Keratinocyte (primary cell): ENCODE data around the gene FLAD1. TPM values are rescaled to one million over a fixed set of nuclear protein-coding genes. Genes with fewer than 3 reads are reported as not detected.
A peak's percentile ranks its signal among the peaks of the same experiment; 100 is the strongest.
"Not testable (repeated sequence)": the region's sequence is repeated elsewhere in the genome, so short reads cannot be mapped to it uniquely, and the experiment has no call there.

Experiments
- DNase-seq: peaks from one replicate; pipeline ENCODE4 v3.0.0-alpha.2; 2011; ENCODE audit warnings: low read depth, missing footprints, low spot score
- FAIRE-seq: peaks from 2 replicates; lab custom pipeline; 2011; peaks lifted over from hg19 to GRCh38; lab: Jason Lieb, UNC
- H2AFZ ChIP-seq: 2 replicates; pipeline ENCODE4 v1.6.0; 2012; ENCODE audit warnings: low read length, control low read depth, inconsistent platforms; ENCODE audit not compliant: control insufficient read depth
- H3K27ac ChIP-seq: 2 replicates; pipeline ENCODE4 v1.5.1; 2011; ENCODE audit warnings: low read length; ENCODE audit not compliant: control insufficient read depth, insufficient read depth
- H3K27me3 ChIP-seq: 3 replicates; pipeline ENCODE4 v1.6.0; 2011; ENCODE audit warnings: low read length; ENCODE audit not compliant: control insufficient read depth, insufficient read depth; ENCODE audit errors: extremely low read depth
- H3K36me3 ChIP-seq, 2 experiments: 2 replicates in 1 of 2; 3 replicates in 1 of 2; pipeline ENCODE4 v1.5.1; 2011; ENCODE audit warnings: low read length in 2 of 2, mild to moderate bottlenecking in 1 of 2; ENCODE audit not compliant: control insufficient read depth in 2 of 2, insufficient read depth in 2 of 2; ENCODE audit errors: extremely low read depth in 1 of 2
- H3K4me1 ChIP-seq: 3 replicates; pipeline ENCODE4 v1.5.1; 2011; ENCODE audit warnings: low read length; ENCODE audit not compliant: control insufficient read depth, insufficient read depth; ENCODE audit errors: extremely low read depth
- H3K4me2 ChIP-seq: 3 replicates; pipeline ENCODE4 v1.6.0; 2011; ENCODE audit warnings: low read depth, low read length; ENCODE audit not compliant: control insufficient read depth, insufficient read depth; ENCODE audit errors: extremely low read depth
- H3K4me3 ChIP-seq, 3 experiments: fragments of 200-600 bp in 1 of 3; sonication (generic) in 1 of 3; 2 replicates in 2 of 3; 3 replicates in 1 of 3; pipeline ENCODE4 v1.5.1; 2011 to 2016; ENCODE audit warnings: low read length in 3 of 3, mild to moderate bottlenecking in 3 of 3, control low read depth in 2 of 3, inconsistent platforms in 1 of 3, low read depth in 1 of 3, mixed read lengths in 1 of 3, mixed run types in 1 of 3, moderate library complexity in 1 of 3; ENCODE audit not compliant: control insufficient read depth in 2 of 3, insufficient read depth in 2 of 3; ENCODE audit errors: extremely low read depth in 1 of 3
- H3K79me2 ChIP-seq: 2 replicates; pipeline ENCODE4 v1.6.0; 2012; ENCODE audit warnings: low read length; ENCODE audit not compliant: control insufficient read depth, insufficient read depth
- H3K9ac ChIP-seq: 3 replicates; pipeline ENCODE4 v1.6.0; 2011; ENCODE audit warnings: low read length; ENCODE audit not compliant: control insufficient read depth, insufficient read depth; ENCODE audit errors: extremely low read depth
- H3K9me1 ChIP-seq: 3 replicates; pipeline ENCODE4 v1.6.0; 2011; ENCODE audit warnings: low read length; ENCODE audit not compliant: control insufficient read depth, insufficient read depth; ENCODE audit errors: extremely low read depth
- H3K9me3 ChIP-seq: 2 replicates; pipeline ENCODE4 v1.5.1; 2012; ENCODE audit warnings: low read depth, low read length; ENCODE audit not compliant: control insufficient read depth
- H4K20me1 ChIP-seq: 3 replicates; pipeline ENCODE4 v1.6.0; 2011; ENCODE audit warnings: low read length; ENCODE audit not compliant: control insufficient read depth, insufficient read depth; ENCODE audit errors: extremely low read depth
- CTCF ChIP-seq, 3 experiments: IDR thresholded peaks in 1 of 3; conservative IDR thresholded peaks in 1 of 3; optimal IDR thresholded peaks in 1 of 3; 2 replicates in 2 of 3; 3 replicates in 1 of 3; pipeline versions ENCODE3 to v1.5.1; 2011; ENCODE audit warnings: low read length in 3 of 3, mild to moderate bottlenecking in 3 of 3, moderate library complexity in 2 of 3, control low read depth in 1 of 3, inconsistent platforms in 1 of 3; ENCODE audit not compliant: insufficient read depth in 2 of 3; ENCODE audit errors: extremely low read depth in 1 of 3
- EZH2 ChIP-seq: IDR thresholded peaks from one replicate; pipeline ENCODE4 v1.6.1; 2012; ENCODE audit warnings: inconsistent platforms, mild to moderate bottlenecking, low read length, moderate library complexity
- dilution Hi-C: fragments of 300-500 bp; cut with MboI; formaldehyde crosslinking; loops from one replicate; pipeline ENCODE4 v1.7.0; 2020; ENCODE audit warnings: low sequenced_read_pairs; ENCODE audit not compliant: extremely low pct_ligation_motif_present
- polyA plus RNA-seq, 5 experiments: library from polyadenylated mRNA; depleted of rRNA in 3 of 5; stranded (reverse) in 3 of 5; stranded (forward) in 1 of 5; unstranded in 1 of 5; fragments of >200 nt; gene quantifications; 1 replicate in 1 of 5; 2 replicates in 3 of 5; 3 replicates in 1 of 5; pipeline versions ENCODE4 v1.2.1 to v1.2.3, GENCODE V29; 2011 to 2012; ENCODE audit warnings: missing spikeins in 2 of 5, low read depth in 1 of 5, low replicate concordance in 1 of 5

FLAD1 gene
- polyA plus RNA-seq, 1 donor (not counting 4 experiments of a cell fraction or from before 2014, with no cell fraction given) = 51.4 TPM

- H4K20me1 ChIP-seq, FAIRE-seq, H3K27me3 ChIP-seq, H3K9me1 ChIP-seq, H3K4me3 ChIP-seq, H3K4me2 ChIP-seq, dilution Hi-C loops, H3K9ac ChIP-seq, H2AFZ ChIP-seq, DNase-seq, H3K9me3 ChIP-seq, H3K36me3 ChIP-seq, H3K79me2 ChIP-seq, H3K27ac ChIP-seq: not testable (repeated sequence)
- TF ChIP-seq CTCF (optimal IDR thresholded peaks at IDR 0.05 in 1 of 3, IDR thresholded peaks at IDR 0.05 in 1 of 3, conservative IDR thresholded peaks at IDR 0.05 in 1 of 3; ENCODE audit: extremely low read depth in 1 of 3, insufficient read depth in 2 of 3, low read length in 3 of 3) = peak in 2 of 3 experiments; percentile 34 to 47
- H3K4me1 ChIP-seq = peaks cover 14% of the 10 kb centered on the region
Observed at GRCh38 chr1:154995301-154995983, 12.3 kb downstream of the FLAD1 start.

- Histone ChIP-seq H3K4me2 (no peak overlapping the region), H2AFZ (no peak overlapping the region), H3K36me3 (no peaks in the 10 kb centered on the region), H4K20me1 (no peaks in the 10 kb centered on the region), H3K4me3 (no peak overlapping the region), H3K27ac (no peak overlapping the region), H3K4me1 (peaks cover 14% of the 10 kb centered on the region), H3K9me3 (no peaks in the 10 kb centered on the region), H3K79me2 (no peaks in the 10 kb centered on the region), H3K9me1 (no peaks in the 10 kb centered on the region), H3K9ac (no peak overlapping the region), H3K27me3 (no peaks in the 10 kb centered on the region)
- no peak for FAIRE-seq
- DNase-seq = no peak
- no peak for TF ChIP-seq CTCF (optimal IDR thresholded peaks at IDR 0.05 in 1 of 3, IDR thresholded peaks at IDR 0.05 in 1 of 3, conservative IDR thresholded peaks at IDR 0.05 in 1 of 3; ENCODE audit: extremely low read depth in 1 of 3, insufficient read depth in 2 of 3, low read length in 3 of 3)
- TF ChIP-seq EZH2 = no peak
- dilution Hi-C loops = no loop called here
Observed at GRCh38 chr1:154996966-154997701, 14.0 kb downstream of the FLAD1 start.
